GM10266 (cell line): Measurements from ENCODE around the gene CTTN.

Experiments used
- DNase-seq: peaks from one replicate; pipeline ENCODE4 v3.0.0; 2012; ENCODE audit errors: extremely low spot score
- CTCF ChIP-seq: IDR thresholded peaks from 2 replicates; pipeline ENCODE4 v1.5.1; 2012; ENCODE audit warnings: mild to moderate bottlenecking, low read depth; ENCODE audit not compliant: control insufficient read depth, insufficient read depth; ENCODE audit errors: missing control alignments

Gene CTTN

GRCh38 chr11:70367071-70367470 lies 31.3 kb upstream of the CTTN start:
- no peak for DNase-seq

GRCh38 chr11:70368961-70369360 lies 29.4 kb upstream of the CTTN start:
- TF ChIP-seq CTCF: no peak
- DNase-seq: no peak

More at GRCh38 chr11:70367071-70367470, 31.3 kb upstream of the CTTN start:
- no peak for TF ChIP-seq CTCF

- no peak for TF ChIP-seq CTCF
- DNase-seq: no peak
Measured at GRCh38 chr11:70371241-70371640, 27.1 kb upstream of the CTTN start.

GRCh38 chr11:70372076-70372475 lies 26.3 kb upstream of the CTTN start:
- no peak for DNase-seq
- no peak for TF ChIP-seq CTCF

- DNase-seq: no peak
Measured at GRCh38 chr11:70376621-70377020, 21.7 kb upstream of the CTTN start.

GRCh38 chr11:70377645-70378044 lies 20.7 kb upstream of the CTTN start:
- TF ChIP-seq CTCF: no peak
- no peak for DNase-seq

More at GRCh38 chr11:70376621-70377020, 21.7 kb upstream of the CTTN start:
- no peak for TF ChIP-seq CTCF

GRCh38 chr11:70378506-70379134 lies 19.7 kb upstream of the CTTN start:
- TF ChIP-seq CTCF: no peak
- no peak for DNase-seq
